ENCODE data around the gene NOL4L.

NOL4L gene

GRCh38 chr20:32535953-32536823 lies 48.9 kb downstream of the NOL4L start:
- H3K4me3 ChIP-seq (ENCODE audit: low read length): peak overlapping the region; percentile 64
- DNase-seq (ENCODE audit: low read depth, low spot score): peak; percentile 89

DNA sequence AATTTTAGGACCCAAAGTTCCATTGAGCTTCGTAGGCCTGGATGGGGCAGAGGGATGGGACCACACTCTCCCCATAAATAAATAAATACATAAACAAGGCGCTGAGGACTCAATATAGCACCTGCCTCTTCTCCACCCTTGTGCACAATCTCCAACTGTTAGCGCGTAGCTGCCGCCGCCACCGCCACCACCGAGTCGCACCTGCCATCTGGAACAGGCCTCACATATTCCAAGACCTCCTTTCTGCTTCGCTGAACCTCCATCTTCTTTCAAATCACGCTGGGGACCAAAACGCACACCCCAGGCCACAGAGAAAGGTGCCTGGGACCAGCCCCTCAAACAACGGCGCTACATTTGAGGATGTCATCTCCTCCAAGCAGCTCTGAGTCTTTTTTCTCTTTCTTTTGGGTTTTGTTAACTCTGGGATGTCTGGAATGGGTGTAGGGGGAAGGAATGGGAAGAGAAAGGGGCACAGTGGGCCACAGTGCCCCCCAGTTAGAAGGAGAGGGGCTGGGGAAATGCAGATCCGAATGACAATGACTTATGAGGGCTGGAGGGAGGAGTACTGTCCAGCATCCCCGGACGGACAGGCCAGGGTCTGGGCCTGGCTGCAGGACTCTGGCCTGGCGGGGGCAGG lies 49.7 kb downstream of the NOL4L start:
- DNase-seq (ENCODE audit: low read depth, low spot score): peak; percentile 64

GRCh38 chr20:32534661-32535240 lies 50.4 kb downstream of the NOL4L start:
- DNase-seq (ENCODE audit: low read depth, low spot score): peak; percentile 87

More for the DNA sequence above, 49.7 kb downstream of the NOL4L start:
- H3K4me3 ChIP-seq (ENCODE audit: low read length): peak overlapping the region; percentile 57

GRCh38 chr20:32533732-32534131 lies 51.4 kb downstream of the NOL4L start:
- DNase-seq (ENCODE audit: low read depth, low spot score): no peak
- H3K4me3 ChIP-seq (ENCODE audit: low read length): no peak overlapping the region

More at GRCh38 chr20:32534661-32535240, 50.4 kb downstream of the NOL4L start:
- H3K4me3 ChIP-seq (ENCODE audit: low read length): peak overlapping the region; percentile 57

GRCh38 chr20:32532246-32532645 lies 52.9 kb downstream of the NOL4L start:
- no peak overlapping the region for H3K4me3 ChIP-seq (ENCODE audit: low read length)
- no peak for DNase-seq (ENCODE audit: low read depth, low spot score)

DNA sequence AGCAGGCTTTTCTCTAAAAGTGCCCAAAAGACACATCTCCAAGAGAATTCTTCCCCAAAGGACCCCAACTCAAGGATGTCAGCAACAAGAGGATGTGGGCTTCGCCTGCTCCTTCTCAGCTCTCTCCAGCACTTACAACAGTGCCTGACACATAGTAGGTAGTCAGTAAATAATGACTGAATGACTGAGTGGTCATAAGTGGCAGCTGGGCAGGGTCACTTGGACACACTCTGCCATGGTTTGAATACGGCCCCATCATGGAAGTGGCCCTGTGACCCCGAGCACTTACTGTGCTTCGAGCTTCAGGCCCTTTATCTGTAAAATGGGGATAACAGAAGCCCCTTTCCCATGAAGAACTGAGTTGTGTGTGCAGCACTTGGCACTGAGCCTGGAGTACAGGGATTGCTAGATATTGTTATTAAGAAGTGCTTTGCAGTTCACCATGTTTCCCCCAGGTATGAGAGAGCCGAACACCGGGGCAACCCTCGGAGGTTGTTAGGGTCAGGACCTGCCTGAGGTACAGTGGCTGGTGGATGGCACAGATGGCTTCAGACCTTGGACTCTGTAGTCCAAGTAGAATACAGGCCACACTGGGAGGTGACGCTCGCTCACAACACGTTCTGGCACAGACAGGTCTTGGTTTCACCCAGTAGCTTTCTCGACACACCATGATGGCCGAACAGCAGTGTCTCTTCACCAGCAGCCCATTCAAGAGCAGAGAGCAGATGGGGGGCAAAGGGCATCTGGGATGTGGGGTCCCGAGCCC lies 56.0 kb downstream of the NOL4L start:
- no peak overlapping the region for H3K4me3 ChIP-seq (ENCODE audit: low read length)
- no peak for DNase-seq (ENCODE audit: low read depth, low spot score)

- DNase-seq (ENCODE audit: low read depth, low spot score): no peak
- H3K4me3 ChIP-seq (ENCODE audit: low read length): no peak overlapping the region
Measured at GRCh38 chr20:32528171-32528891, 56.8 kb downstream of the NOL4L start.

GRCh38 chr20:32527447-32528055 lies 57.6 kb downstream of the NOL4L start:
- H3K4me3 ChIP-seq (ENCODE audit: low read length): no peak overlapping the region
- DNase-seq (ENCODE audit: low read depth, low spot score): no peak

GRCh38 chr20:32527052-32527446 lies 58.1 kb downstream of the NOL4L start:
- no peak for DNase-seq (ENCODE audit: low read depth, low spot score)
- H3K4me3 ChIP-seq (ENCODE audit: low read length): no peak overlapping the region

DNA sequence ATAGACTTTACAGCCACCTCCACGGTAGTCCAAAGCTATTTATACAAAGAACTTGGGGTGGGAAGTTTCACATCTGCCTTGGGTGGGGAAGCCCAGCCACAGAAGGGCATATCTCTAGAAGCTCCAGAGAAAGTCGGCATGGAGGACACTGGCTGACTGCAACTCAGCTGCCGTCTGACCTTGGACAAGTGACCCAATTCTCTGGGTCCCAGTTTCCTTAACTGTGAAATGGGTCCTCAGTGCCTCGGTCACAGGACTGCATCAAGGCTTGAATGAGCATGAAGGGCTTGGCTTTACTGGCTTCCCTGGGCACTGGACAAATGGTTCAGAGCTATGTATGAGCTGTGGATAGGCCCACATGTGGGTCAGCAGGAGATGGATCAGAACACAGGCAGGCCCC lies 58.6 kb downstream of the NOL4L start:
- no peak for DNase-seq (ENCODE audit: low read depth, low spot score)
- H3K4me3 ChIP-seq (ENCODE audit: low read length): no peak overlapping the region

GRCh38 chr20:32526125-32526524 lies 59.0 kb downstream of the NOL4L start:
- no peak for DNase-seq (ENCODE audit: low read depth, low spot score)
- H3K4me3 ChIP-seq (ENCODE audit: low read length): no peak overlapping the region

- no peak for DNase-seq (ENCODE audit: low read depth, low spot score)
- no peak overlapping the region for H3K4me3 ChIP-seq (ENCODE audit: low read length)
Measured at GRCh38 chr20:32524829-32525501, 60.2 kb downstream of the NOL4L start.

- H3K4me3 ChIP-seq (ENCODE audit: low read length): no peak overlapping the region
- DNase-seq (ENCODE audit: low read depth, low spot score): no peak
Measured at GRCh38 chr20:32523613-32524213, 61.4 kb downstream of the NOL4L start.

DNA sequence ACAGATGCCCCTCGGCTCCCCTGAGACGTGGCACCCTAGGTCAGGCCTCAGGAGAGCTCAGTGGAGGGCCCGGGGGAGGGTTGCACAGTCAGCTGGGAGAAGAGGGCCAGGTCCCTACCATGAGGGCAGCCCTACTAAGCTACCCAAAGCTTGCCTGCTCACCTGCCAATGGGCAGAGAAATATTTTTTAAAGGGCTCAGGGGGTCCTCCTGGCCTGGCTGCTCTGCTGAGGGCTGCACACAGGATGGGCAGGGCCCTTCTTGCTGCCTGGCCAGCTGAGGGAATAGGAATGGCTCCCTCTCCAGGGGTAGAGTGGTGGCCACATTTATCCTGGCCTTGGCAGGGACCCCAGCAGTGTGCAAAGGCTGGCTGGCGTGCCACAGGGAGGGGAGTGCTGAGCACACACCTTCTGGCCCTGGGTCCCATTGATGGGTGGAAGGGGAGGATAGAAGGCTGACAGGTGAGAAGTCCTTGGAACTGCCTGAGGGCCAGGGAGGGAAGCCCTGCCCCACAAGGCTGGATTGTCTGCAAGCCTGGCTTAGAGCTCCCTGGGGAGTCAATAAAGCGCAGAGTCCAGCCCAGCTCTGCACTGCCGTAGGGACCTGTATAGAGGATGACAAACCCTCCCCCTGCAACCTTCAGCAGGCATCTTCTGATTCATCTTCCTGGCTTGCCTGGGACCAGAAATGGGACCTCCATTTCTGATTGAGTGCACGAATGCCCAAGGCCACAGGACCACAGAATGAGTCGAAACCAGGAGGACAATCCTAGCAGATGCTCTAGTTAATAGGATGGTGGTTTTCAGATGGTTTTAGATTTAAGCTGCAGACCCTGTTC lies 62.1 kb downstream of the NOL4L start:
- no peak for DNase-seq (ENCODE audit: low read depth, low spot score)
- no peak overlapping the region for H3K4me3 ChIP-seq (ENCODE audit: low read length)

GRCh38 chr20:32522526-32522775 lies 62.7 kb downstream of the NOL4L start:
- no peak overlapping the region for H3K4me3 ChIP-seq (ENCODE audit: low read length)
- DNase-seq (ENCODE audit: low read depth, low spot score): no peak

DNA sequence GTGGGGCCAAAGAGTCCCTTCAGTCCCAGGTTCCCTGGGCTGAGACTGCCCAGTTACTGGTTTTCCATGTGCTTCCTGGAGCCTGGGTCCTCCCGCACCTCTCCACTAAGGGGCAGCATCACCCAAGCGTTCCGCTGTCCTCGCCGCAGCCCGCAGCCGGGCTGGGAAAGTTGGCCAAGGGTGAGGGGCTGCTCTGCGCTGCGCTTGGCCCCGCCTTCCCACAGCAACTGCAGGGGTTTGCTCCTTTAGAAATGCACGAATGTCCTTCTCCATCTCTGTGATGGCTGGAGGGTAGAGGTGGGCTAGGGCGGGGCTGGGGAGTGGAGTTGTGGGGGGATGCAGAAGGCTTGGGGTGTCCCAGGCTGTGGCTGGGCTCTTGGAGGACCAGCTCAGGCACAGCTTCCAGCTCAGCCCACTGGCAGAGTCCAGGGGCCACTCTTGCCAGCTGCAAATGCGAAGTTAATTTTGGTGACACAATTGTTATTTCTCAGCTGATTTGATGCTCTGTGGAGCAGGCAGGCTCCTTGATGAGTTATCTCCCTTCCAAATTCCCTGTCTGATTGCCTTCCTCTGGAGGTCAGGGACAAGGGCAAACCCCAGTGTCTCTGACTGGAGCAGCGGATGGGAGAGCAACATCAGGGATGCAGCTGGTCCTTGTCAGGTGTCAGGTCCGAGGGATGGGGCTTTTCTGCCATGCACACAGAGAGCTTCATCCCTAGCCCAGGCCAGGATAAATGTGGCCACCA lies 63.2 kb downstream of the NOL4L start:
- peak; percentile 51 for DNase-seq (ENCODE audit: low read depth, low spot score)

DNA sequence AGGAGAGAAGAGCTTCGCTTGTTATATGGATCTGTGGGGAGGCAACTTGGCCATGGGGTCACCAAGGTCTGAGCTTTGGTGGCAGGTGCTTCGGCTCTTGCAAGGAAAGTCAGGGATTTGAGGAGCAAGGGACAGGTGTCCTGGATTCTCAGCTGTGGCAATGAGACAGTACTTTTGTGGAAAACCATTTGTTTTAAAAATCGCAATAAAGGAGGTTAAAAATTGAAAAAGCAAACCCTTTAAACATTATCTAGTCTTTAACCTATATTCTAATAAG lies 64.3 kb downstream of the NOL4L start:
- DNase-seq (ENCODE audit: low read depth, low spot score): no peak
- H3K4me3 ChIP-seq (ENCODE audit: low read length): no peak overlapping the region

More for the DNA sequence above, 63.2 kb downstream of the NOL4L start:
- H3K4me3 ChIP-seq (ENCODE audit: low read length): no peak overlapping the region
